Smooth muscle cell (in vitro differentiated cells): ENCODE data around the gene SLC9A9. TPM values are rescaled to one million over a fixed set of nuclear protein-coding genes. Genes with fewer than 3 reads are reported as not detected.

ENCODE experiments used
- DNase-seq: peaks from one replicate; lab custom pipeline; 2025; ENCODE audit not compliant: unreplicated experiment; lab: John Stamatoyannopoulos, UW
- H2AFZ ChIP-seq: fragments of 200-600 bp; sonication (generic); 2 replicates; pipeline ENCODE4 v1.6.0; 2016; ENCODE audit warnings: antibody characterized with exemption, low read depth, mild to moderate bottlenecking
- H3F3A ChIP-seq: fragments of 200-600 bp; sonication (generic); 2 replicates; pipeline ENCODE4 v1.6.0; 2017; ENCODE audit warnings: antibody characterized with exemption, low read depth
- H3K27ac ChIP-seq: fragments of 200-600 bp; sonication (generic); 2 replicates; pipeline ENCODE4 v1.5.1; 2016; ENCODE audit warnings: low read depth, mild to moderate bottlenecking
- H3K27me3 ChIP-seq: fragments of 200-600 bp; sonication (generic); 2 replicates; pipeline ENCODE4 v1.6.1; 2016; ENCODE audit warnings: low read depth, mild to moderate bottlenecking
- H3K36me3 ChIP-seq: fragments of 200-600 bp; sonication (generic); 2 replicates; pipeline ENCODE4 v1.5.1; 2016; ENCODE audit warnings: low read depth
- H3K4me1 ChIP-seq: fragments of 200-600 bp; sonication (generic); 2 replicates; pipeline ENCODE4 v1.5.1; 2016; ENCODE audit warnings: low read depth
- H3K4me2 ChIP-seq: fragments of 200-600 bp; sonication (generic); 2 replicates; pipeline ENCODE4 v1.6.0; 2016; ENCODE audit warnings: mild to moderate bottlenecking
- H3K4me3 ChIP-seq: fragments of 200-600 bp; sonication (generic); 2 replicates; pipeline ENCODE4 v1.5.1; 2016; ENCODE audit warnings: mild to moderate bottlenecking
- H3K79me2 ChIP-seq: fragments of 200-600 bp; sonication (generic); 2 replicates; pipeline ENCODE4 v1.6.0; 2016; ENCODE audit warnings: low read depth, mild to moderate bottlenecking
- H3K9ac ChIP-seq: fragments of 200-600 bp; sonication (generic); 2 replicates; pipeline ENCODE4 v1.6.0; 2016; ENCODE audit warnings: low read depth
- H3K9me3 ChIP-seq: fragments of 200-600 bp; sonication (generic); replicated peaks from 2 replicates; pipeline ENCODE4 v1.5.1; 2016; ENCODE audit warnings: low read depth
- H4K20me1 ChIP-seq: fragments of 200-600 bp; sonication (generic); 2 replicates; pipeline ENCODE4 v1.6.0; 2016; ENCODE audit warnings: low read depth
- WGBS: methylation state at CpG from one replicate; pipeline ENCODE4 v1.1.7; 2016; ENCODE audit warnings: low lambda C conversion rate; 5-methylcytosine and 5-hydroxymethylcytosine counted together
- polyA plus RNA-seq: library from polyadenylated mRNA; unstranded; fragments of >200 nt; fragmentation: Nextera tagmentation; extraction: Ambion mirVana; gene quantifications from 2 replicates; pipeline ENCODE4 v1.2.1, GENCODE V29; 2016
- total RNA-seq: library from RNA; depleted of rRNA; stranded (reverse); fragments of >200 nt; gene quantifications from 2 replicates; pipeline ENCODE4 v1.2.3, GENCODE V29; 2014
- TF ChIP-seq, protein P1 (sequence below): fragments of 200-600 bp; sonication (generic); IDR thresholded peaks from 2 replicates; pipeline ENCODE4 v1.5.1; 2017; ENCODE audit warnings: borderline replicate concordance, mild to moderate bottlenecking, antibody characterized with exemption; ENCODE audit not compliant: insufficient read depth, poor library complexity, severe bottlenecking

The SLC9A9 gene
- total and polyA plus RNA-seq, 2 experiments from 2014 or later: 4.0 to 8.9 TPM

DNA sequence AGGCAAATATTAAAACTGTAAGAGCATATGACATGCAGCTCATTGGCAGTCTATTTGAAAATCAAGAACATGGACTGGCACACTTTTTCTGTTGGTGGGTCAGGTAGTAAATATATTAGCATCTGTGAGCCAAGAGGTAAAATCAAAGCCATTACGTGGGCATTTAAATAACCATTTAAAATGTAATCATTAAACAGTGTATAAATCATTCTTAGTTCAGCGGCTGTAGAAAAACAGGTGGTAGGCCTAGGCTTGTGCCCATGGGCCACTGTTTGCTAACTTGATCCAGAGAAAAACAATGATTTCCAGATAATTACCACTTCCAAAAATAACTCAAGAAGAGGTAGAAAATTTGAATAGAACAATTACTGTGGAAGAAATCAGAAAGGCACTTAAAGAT is 623.6 kb downstream of the SLC9A9 start:
- no peaks in the 10 kb centered on the region for H3K9me3 ChIP-seq
- peaks cover 15% of the 10 kb centered on the region for H3K4me1 ChIP-seq
- DNase-seq: no peak
- no peak overlapping the region for H3K27ac ChIP-seq
- peaks cover 12% of the 10 kb centered on the region for H3F3A ChIP-seq
- no peaks in the 10 kb centered on the region for H3K79me2 ChIP-seq
- H3K4me2 ChIP-seq: peak overlapping the region; percentile 1
- no peaks in the 10 kb centered on the region for H3K36me3 ChIP-seq
- H3K27me3 ChIP-seq: no peaks in the 10 kb centered on the region
- WGBS: 72% methylated on average over 2 of the region's 2 CpGs
- no peaks in the 10 kb centered on the region for H4K20me1 ChIP-seq
- no peak overlapping the region for H3K9ac ChIP-seq
- TF ChIP-seq, protein P1, sequence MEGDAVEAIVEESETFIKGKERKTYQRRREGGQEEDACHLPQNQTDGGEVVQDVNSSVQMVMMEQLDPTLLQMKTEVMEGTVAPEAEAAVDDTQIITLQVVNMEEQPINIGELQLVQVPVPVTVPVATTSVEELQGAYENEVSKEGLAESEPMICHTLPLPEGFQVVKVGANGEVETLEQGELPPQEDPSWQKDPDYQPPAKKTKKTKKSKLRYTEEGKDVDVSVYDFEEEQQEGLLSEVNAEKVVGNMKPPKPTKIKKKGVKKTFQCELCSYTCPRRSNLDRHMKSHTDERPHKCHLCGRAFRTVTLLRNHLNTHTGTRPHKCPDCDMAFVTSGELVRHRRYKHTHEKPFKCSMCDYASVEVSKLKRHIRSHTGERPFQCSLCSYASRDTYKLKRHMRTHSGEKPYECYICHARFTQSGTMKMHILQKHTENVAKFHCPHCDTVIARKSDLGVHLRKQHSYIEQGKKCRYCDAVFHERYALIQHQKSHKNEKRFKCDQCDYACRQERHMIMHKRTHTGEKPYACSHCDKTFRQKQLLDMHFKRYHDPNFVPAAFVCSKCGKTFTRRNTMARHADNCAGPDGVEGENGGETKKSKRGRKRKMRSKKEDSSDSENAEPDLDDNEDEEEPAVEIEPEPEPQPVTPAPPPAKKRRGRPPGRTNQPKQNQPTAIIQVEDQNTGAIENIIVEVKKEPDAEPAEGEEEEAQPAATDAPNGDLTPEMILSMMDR: no peak
- H2AFZ ChIP-seq: no peak overlapping the region
- no peak overlapping the region for H3K4me3 ChIP-seq

DNA sequence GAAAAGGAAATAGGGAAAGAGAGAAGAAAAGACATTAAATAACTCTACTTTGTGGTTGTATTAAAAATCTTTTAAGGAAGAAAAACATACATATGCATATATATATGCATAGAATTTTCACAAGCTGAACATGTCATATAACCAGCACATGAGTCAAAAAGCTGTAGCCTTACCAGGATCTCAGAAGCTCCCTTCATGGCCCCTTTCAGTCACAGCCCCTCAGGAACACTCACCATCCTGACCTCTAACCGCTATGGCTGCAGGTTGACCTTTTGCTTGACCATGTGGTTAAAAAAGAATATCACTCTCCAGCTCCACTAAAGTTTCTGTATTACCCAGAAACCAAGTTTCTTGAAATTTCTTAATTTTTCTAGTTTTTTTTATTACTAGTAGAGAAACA is 625.3 kb downstream of the SLC9A9 start:
- Histone ChIP-seq H3K79me2 (no peaks in the 10 kb centered on the region), H3K27me3 (no peaks in the 10 kb centered on the region), H3K4me3 (no peak overlapping the region), H3K9me3 (no peaks in the 10 kb centered on the region), H3K27ac (peak overlapping the region; percentile 28), H3K4me1 (peaks cover 15% of the 10 kb centered on the region), H3K4me2 (peak overlapping the region; percentile 80), H2AFZ (no peak overlapping the region), H3F3A (peaks cover 12% of the 10 kb centered on the region), H3K36me3 (no peaks in the 10 kb centered on the region), H4K20me1 (no peaks in the 10 kb centered on the region), H3K9ac (no peak overlapping the region)
- 50% methylated on average over 1 of the region's 1 CpG for WGBS
- TF ChIP-seq, protein P1: no peak
- DNase-seq: no peak

DNA sequence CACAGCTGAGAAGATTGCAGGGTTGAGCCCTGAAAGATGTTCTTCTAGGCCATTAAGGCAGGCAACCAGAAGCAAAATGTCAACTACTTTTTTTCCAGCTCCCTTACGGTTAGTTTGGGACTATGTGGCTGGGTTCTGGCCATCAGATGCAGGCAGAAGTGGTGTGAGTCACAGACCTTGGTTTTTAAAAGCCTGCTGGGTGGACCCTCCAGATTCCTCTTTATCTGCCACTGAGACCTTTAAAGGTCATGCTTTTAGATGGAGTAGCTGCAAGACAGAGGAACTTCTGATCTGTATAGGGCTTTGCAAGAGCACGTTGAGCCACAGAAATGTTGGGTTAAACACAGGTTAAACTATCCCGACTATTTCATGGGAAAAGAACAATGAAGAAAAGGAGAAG is 625.8 kb downstream of the SLC9A9 start:
- Histone ChIP-seq H3K4me1 (peaks cover 15% of the 10 kb centered on the region), H3K27ac (peak overlapping the region; percentile 28), H2AFZ (no peak overlapping the region), H3K9me3 (no peaks in the 10 kb centered on the region), H4K20me1 (no peaks in the 10 kb centered on the region), H3K4me3 (no peak overlapping the region), H3K27me3 (no peaks in the 10 kb centered on the region), H3K9ac (no peak overlapping the region), H3K4me2 (peak overlapping the region; percentile 80), H3K79me2 (no peaks in the 10 kb centered on the region), H3F3A (peaks cover 12% of the 10 kb centered on the region), H3K36me3 (no peaks in the 10 kb centered on the region)
- TF ChIP-seq, protein P1: no peak
- DNase-seq: no peak
- WGBS: 8% methylated on average over 3 of the region's 3 CpGs

DNA sequence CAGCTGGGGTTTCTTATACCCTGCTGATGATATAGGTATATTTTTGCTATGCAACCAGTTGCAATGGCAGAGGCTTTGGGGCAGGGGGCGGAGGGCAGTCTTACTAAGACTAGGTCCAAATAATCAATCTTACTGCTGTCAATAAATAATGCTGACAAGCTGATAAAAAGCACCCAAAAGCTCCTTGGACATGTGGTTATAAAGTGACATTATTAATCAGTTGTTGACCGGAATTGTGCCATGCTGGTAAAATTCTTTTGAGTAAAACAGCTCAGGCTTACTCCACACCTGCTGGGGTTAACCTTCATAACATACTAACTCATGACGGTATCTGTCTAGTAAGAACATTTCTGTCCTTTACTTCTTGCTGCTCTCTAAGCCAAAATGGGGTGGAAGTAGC is 626.8 kb downstream of the SLC9A9 start:
- TF ChIP-seq, protein P1: no peak
- H3K4me3 ChIP-seq: no peak overlapping the region
- no peak overlapping the region for H3K9ac ChIP-seq
- WGBS: 71% methylated on average over 3 of the region's 3 CpGs
- no peaks in the 10 kb centered on the region for H3K27me3 ChIP-seq
- peaks cover 19% of the 10 kb centered on the region for H3K4me1 ChIP-seq
- no peaks in the 10 kb centered on the region for H4K20me1 ChIP-seq
- no peaks in the 10 kb centered on the region for H3K36me3 ChIP-seq
- peak overlapping the region; percentile 80 for H3K4me2 ChIP-seq
- no peaks in the 10 kb centered on the region for H3K9me3 ChIP-seq
- no peak for DNase-seq
- no peak overlapping the region for H2AFZ ChIP-seq
- H3K79me2 ChIP-seq: no peaks in the 10 kb centered on the region
- H3K27ac ChIP-seq: no peak overlapping the region
- H3F3A ChIP-seq: peaks cover 12% of the 10 kb centered on the region
